NCI-H460 (cell line): ENCODE results near the gene FAAH. TPM values are rescaled to one million over a fixed set of nuclear protein-coding genes. Genes with fewer than 3 reads are reported as not detected.

Source experiments
- DNase-seq: peaks from one replicate; pipeline ENCODE4 v3.0.0-alpha.2; 2016; ENCODE audit warnings: low read depth; ENCODE audit errors: extremely low read depth
- total RNA-seq: library from RNA; depleted of rRNA; stranded (reverse); fragments of >200 nt; shearing (Covaris generic); gene quantifications from 2 replicates; pipeline ENCODE4 v1.2.3, GENCODE V29; 2014; rRNA removed

The FAAH gene
- total RNA-seq, 1 experiment from 2014 or later, result 0.54 TPM

GRCh38 chr1:46448109-46448911 is 54.2 kb downstream of the FAAH start:
- no peak for DNase-seq

DNA sequence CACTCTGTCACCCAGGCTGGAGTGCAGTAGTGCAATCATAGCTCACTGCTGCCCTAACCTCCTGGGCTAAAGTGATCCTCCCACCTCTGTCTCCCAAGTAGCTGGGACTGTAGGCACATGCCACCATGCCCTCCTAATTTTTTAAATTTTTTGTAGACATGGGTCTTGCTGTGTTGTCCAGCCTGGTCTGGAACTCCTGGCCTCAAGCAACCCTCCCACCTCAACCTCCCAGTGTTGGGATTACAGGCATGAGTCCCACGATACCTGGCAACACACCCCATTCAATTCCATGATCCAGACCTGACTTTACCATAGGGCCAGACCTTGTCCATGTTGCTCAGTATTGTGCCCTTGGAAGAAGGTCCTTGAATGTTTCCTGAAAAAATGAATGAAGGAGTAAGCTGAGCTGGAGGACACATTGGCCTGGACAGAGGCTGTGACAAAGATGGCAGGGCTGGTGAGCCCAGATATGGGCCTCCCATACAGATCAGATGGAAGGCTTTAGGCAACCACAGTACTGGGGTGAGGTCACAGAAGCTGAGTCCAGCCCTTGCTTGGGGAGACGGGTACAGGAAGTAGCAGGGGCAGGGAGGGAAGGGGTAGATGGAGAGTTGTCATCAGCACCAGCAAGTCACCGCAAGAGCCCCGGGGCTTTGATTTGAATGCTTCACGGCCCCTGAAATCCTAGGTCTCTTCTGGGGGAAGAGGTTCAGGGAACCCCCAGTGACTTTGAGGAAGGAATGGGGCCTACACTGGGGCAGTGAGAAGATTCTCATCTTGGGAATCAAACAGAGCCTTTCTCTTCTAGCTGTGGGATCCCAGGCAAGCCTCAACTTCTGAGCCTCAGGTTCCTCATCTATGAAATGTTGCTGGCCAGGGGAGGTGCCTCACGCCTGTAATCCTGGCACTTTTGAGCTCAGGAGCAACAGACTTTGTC is 55.4 kb downstream of the FAAH start:
- no peak for DNase-seq

DNA sequence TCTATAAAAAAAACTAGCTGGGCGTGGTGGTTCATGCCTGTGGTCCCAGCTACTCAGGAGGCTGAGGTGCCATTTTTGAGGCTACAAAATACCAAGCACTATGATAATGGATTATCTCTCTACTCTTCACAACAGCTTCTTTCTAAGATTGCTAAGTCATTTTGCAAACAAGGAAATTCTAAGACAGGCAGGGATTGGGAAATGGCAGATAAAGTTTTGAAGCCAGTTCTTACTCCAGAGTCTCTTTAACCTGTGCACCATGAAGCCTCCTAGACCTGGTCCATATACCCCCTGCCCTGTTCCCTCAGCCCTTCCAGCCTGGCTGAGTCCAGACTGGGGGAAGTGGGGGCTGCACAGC is 56.0 kb downstream of the FAAH start:
- no peak for DNase-seq

- no peak for DNase-seq
Measured at GRCh38 chr1:46451948-46452930, 58.1 kb downstream of the FAAH start.

GRCh38 chr1:46452931-46453325 is 58.8 kb downstream of the FAAH start:
- no peak for DNase-seq

- no peak for DNase-seq
Measured at GRCh38 chr1:46453449-46453848, 59.3 kb downstream of the FAAH start.

- no peak for DNase-seq
Measured at GRCh38 chr1:46455951-46456350, 61.8 kb downstream of the FAAH start.

GRCh38 chr1:46456411-46456963 is 62.4 kb downstream of the FAAH start:
- no peak for DNase-seq

GRCh38 chr1:46457178-46457577 is 63.1 kb downstream of the FAAH start:
- DNase-seq, result no peak

- no peak for DNase-seq
Measured at GRCh38 chr1:46458190-46458589, 64.1 kb downstream of the FAAH start.

DNA sequence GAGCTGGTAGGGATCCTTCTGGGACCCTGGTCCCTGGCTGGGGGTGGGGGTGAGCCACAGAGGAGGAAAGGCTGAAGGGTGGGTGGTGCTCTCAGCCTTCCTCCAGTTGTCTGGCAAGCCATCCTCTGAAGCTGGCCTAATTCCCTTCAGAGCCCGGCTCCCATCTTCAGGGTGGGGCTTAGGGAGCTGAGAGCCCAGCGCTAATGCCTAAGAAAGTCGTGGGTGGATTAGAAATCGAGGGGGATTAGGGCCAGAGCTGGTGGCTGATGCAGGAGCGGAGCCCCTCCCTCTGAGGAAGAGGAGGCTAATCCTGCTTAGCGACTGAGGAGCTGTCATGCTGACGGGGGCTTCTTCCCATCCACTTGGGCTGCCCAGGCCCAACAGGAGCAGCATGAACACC is 64.7 kb downstream of the FAAH start:
- DNase-seq, result no peak

- DNase-seq, result no peak
Measured at GRCh38 chr1:46459315-46459714, 65.2 kb downstream of the FAAH start.

- DNase-seq, result no peak
Measured at GRCh38 chr1:46461017-46461808, 67.1 kb downstream of the FAAH start.

GRCh38 chr1:46461809-46462448 is 67.8 kb downstream of the FAAH start:
- DNase-seq, result no peak

Other genes with a start within 250 kb of the FAAH start
- 0.07 and 1.0 TPM in 2 replicates for gene TSPAN1, start 219.2 kb upstream of the FAAH start, total RNA-seq
- not detected in 2 replicates for gene P3R3URF, start 217.8 kb upstream of the FAAH start, total RNA-seq
- 43.7 and 47.5 TPM in 2 replicates for gene POMGNT1, start 195.9 kb upstream of the FAAH start, total RNA-seq
- not detected in 2 replicates for gene LURAP1, start 191.0 kb upstream of the FAAH start, total RNA-seq
- 5.3 and 6.6 TPM in 2 replicates for gene RAD54L, start 146.6 kb upstream of the FAAH start, total RNA-seq
- gene LRRC41, start 90.7 kb upstream of the FAAH start, total RNA-seq, result 46.7 and 50.4 TPM in 2 replicates
- gene UQCRH, start 90.6 kb upstream of the FAAH start, total RNA-seq, result 655 and 672 TPM in 2 replicates
- gene NSUN4, start 53.5 kb upstream of the FAAH start, total RNA-seq, result 24.7 and 25.8 TPM in 2 replicates
- gene DMBX1, start 95.5 kb downstream of the FAAH start, total RNA-seq, result 0.09 TPM in 1 of 2 replicates, not detected in the other
- gene KNCN, start 157.3 kb downstream of the FAAH start, total RNA-seq, result not detected in 2 replicates
- 9.8 and 11.3 TPM in 2 replicates for gene MKNK1, start 210.0 kb downstream of the FAAH start, total RNA-seq
- gene MOB3C, start 222.5 kb downstream of the FAAH start, total RNA-seq, result 3.1 and 3.7 TPM in 2 replicates